GM18508 (cell line): ENCODE data around the gene SERPINH1.

Experiments
- ATAC-seq: cut with Tn5 transposase; IDR thresholded peaks from one replicate; pipeline ENCODE4 v1.9.1; 2021; ENCODE audit warnings: moderate number of reproducible peaks; ENCODE audit not compliant: insufficient read depth, unreplicated experiment

SERPINH1 gene

GRCh38 chr11:75554258-75555022, 7.6 kb upstream of the SERPINH1 start:
- ATAC-seq = no peak

GRCh38 chr11:75555079-75555811, 6.8 kb upstream of the SERPINH1 start:
- no peak for ATAC-seq

- ATAC-seq = no peak
Measured at GRCh38 chr11:75556275-75556674, 5.8 kb upstream of the SERPINH1 start.

- no peak for ATAC-seq
Measured at GRCh38 chr11:75557666-75558494, 4.2 kb upstream of the SERPINH1 start.

GRCh38 chr11:75558939-75559843, 2.9 kb upstream of the SERPINH1 start:
- ATAC-seq = no peak

GRCh38 chr11:75560644-75561043, 1.4 kb upstream of the SERPINH1 start:
- ATAC-seq = no peak

- ATAC-seq = no peak
Measured at GRCh38 chr11:75561426-75562047, 516 bp upstream of the SERPINH1 start.

GRCh38 chr11:75562836-75563484, 907 bp downstream of the SERPINH1 start:
- ATAC-seq = no peak

- no peak for ATAC-seq
Measured at GRCh38 chr11:75563501-75563977, 1.5 kb downstream of the SERPINH1 start.

GRCh38 chr11:75563978-75564552, 2.0 kb downstream of the SERPINH1 start:
- ATAC-seq = no peak

- ATAC-seq = no peak
Measured at GRCh38 chr11:75565221-75565814, 3.3 kb downstream of the SERPINH1 start.

GRCh38 chr11:75565916-75566762, 4.1 kb downstream of the SERPINH1 start:
- ATAC-seq = no peak

- ATAC-seq = no peak
Measured at GRCh38 chr11:75566763-75567279, 4.8 kb downstream of the SERPINH1 start.

- ATAC-seq = no peak
Measured at GRCh38 chr11:75567971-75568370, 5.9 kb downstream of the SERPINH1 start.

GRCh38 chr11:75568616-75569219, 6.7 kb downstream of the SERPINH1 start:
- no peak for ATAC-seq

GRCh38 chr11:75570559-75571139, 8.6 kb downstream of the SERPINH1 start:
- ATAC-seq = no peak
